SW 1271 (cell line): ENCODE measurements around the gene SLC25A24.
"Not testable (repeated sequence)": the region's sequence is repeated elsewhere in the genome, so short reads cannot be mapped to it uniquely, and the experiment has no call there.

Source experiments
- DNase-seq, 2 experiments: peaks; one replicate each; lab custom pipeline; 2025; lab: John Stamatoyannopoulos, UW

Gene SLC25A24

GRCh38 chr1:108199781-108200686 lies at the start of gene SLC25A24:
SLC25A24 (minus strand) TSS chr1:108200343; CDS start chr1:108200138, 205 bp downstream.
- peak; percentile 43 to 65 for DNase-seq

GRCh38 chr1:108243976-108244375 lies 43.8 kb upstream of the SLC25A24 start, which contains the start of gene NBPF4:
NBPF4 (minus strand) TSS chr1:108244076; CDS start chr1:108243761, 315 bp downstream.
- not testable (repeated sequence) for DNase-seq

GRCh38 chr1:108239426-108239825 lies 39.3 kb upstream of the SLC25A24 start:
- not testable (repeated sequence) for DNase-seq

DNA sequence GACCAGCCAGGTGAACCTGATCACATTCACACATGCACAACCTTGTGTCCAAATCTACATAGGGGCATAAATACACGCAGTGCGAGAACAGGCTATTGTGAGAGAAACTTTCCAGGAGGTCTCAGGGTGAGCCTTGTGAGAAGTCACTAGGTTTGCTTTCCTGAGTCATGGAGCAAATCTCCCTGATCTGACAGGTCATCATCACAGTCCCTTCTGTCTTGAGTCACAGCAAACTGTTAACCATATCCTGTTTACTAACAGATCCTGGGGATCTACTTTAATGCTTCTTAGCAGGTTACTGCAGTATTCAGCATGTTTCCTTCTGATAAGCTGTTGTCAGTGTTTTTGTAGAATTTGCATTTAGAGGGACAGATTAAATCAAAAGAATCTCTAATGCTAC lies 35.2 kb upstream of the SLC25A24 start:
- not testable (repeated sequence) for DNase-seq

GRCh38 chr1:108232183-108232582 lies 32.0 kb upstream of the SLC25A24 start:
- DNase-seq = not testable (repeated sequence)

GRCh38 chr1:108229976-108230375 lies 29.8 kb upstream of the SLC25A24 start:
- DNase-seq = not testable (repeated sequence)

- DNase-seq = not testable (repeated sequence)
These were observed 27.6 kb upstream of the SLC25A24 start for GRCh38 chr1:108227772-108228171.

- not testable (repeated sequence) for DNase-seq
These were observed 26.7 kb upstream of the SLC25A24 start for GRCh38 chr1:108226855-108227254.

GRCh38 chr1:108223226-108223625 lies 23.1 kb upstream of the SLC25A24 start:
- DNase-seq = not testable (repeated sequence)

DNA sequence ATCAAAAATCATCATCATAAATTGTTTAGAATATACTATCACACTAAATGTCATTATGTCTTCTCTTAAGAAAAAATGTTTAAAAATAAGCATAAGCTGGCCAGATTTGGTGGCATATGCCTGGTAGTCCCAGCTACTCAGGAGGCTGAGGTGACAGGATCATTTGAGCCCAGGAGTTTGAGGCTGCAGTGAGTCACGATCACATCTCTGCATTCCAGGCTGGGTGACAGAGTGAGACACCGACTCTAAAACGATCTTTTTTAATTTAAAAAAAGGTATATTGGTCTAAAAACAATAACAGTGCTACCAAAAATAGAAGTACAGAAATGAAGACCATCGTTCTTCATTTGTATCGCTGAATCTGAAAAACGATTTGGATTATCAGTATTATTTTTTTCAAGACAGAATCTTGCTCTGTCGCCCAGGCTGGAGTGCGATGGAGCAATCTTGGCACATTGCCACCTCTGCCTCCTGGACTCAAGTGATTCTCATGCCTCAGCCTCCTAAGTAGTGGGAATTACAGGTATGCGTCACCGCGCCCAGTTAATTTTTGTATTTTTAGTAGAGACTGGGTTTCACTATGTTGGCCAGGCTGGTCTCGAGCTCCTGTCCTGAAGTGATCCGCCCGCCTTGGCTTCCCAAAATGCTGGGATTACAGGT lies 17.5 kb upstream of the SLC25A24 start:
- DNase-seq = not testable (repeated sequence)

GRCh38 chr1:108217007-108217406 lies 16.9 kb upstream of the SLC25A24 start:
- peak in 1 of 2 experiments; percentile 26 for DNase-seq

DNA sequence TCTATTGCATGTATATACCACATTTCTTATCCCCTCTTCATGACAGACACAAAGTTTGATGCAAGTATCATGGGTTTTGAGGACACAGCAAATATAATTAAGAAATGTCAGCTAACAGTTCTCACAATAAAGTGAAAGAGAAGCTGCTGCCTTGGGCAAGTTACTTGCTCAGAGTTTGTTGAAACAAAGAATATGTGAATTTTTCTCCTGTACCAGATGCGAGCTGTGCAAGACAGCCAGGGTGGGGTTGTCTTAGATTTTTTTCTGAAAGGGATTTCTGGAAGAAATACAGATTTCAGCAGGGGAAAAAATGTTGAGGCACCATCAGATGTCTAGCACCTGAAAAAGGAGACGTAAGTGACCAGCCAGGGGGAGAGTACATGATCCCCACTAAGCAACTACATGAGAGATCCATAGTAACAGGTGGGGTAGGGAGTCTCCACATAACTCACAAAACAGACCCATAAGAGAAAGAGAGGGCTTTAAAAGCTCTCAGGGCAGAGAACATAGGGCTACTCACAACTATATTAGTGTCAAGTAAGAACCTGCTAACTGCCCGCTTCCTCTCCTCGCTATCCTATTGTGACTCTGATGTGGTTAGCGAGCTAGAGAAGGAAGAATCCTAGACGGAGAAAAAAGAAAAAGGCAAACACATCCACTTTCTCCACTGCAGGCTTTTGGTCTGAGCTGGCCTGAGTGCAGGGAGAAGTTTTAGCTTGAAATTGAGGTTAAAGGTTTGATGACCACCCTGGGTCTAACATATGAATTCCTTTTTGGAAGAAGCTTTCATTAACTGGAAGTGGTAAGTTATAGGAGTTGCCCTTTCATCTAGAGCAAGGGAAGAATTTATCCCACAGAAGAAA lies 16.1 kb upstream of the SLC25A24 start:
- DNase-seq = not testable (repeated sequence)

GRCh38 chr1:108214641-108215465 lies 14.7 kb upstream of the SLC25A24 start:
- peak in 1 of 2 experiments; percentile 13 for DNase-seq

DNA sequence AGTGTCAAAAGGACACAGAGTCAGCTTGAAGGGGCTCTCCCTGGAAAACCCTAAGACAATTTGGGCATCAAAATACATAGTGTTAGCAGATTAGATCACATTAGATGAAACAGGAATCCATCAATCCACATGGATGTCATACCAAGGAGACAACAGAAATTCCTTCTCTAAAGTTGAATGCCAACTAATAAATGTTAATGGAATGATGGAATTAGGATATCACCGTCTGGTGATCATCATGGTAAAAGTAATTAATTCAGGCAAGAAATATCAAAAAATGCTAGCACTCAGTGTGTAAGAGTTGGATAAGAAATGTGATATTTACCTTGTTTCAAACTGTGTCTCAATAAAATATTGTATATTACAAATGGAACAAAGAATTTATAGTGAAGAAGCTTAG lies 10.9 kb upstream of the SLC25A24 start:
- no peak for DNase-seq

- no peak for DNase-seq
These were observed 9.4 kb upstream of the SLC25A24 start for GRCh38 chr1:108209456-108210108.

- no peak for DNase-seq
These were observed 8.7 kb upstream of the SLC25A24 start for GRCh38 chr1:108208724-108209446.

GRCh38 chr1:108203582-108203981 lies 3.4 kb upstream of the SLC25A24 start:
- not testable (repeated sequence) for DNase-seq

GRCh38 chr1:108201687-108202086 lies 1.5 kb upstream of the SLC25A24 start:
- DNase-seq = no peak

- peak; percentile 1 to 55 for DNase-seq
These were observed 526 bp upstream of the SLC25A24 start for GRCh38 chr1:108200687-108201051.
